Activated naive CD4-positive, alpha-beta T cell treated with anti-CD3 and anti-CD28 coated beads, Interleukin-2, amount 50 U/mL, for 16 hours (primary cell): Measurements from ENCODE around the gene KIRREL3.

Experiments used
- DNase-seq: peaks from one replicate; pipeline ENCODE4 v3.0.0-alpha.2; 2020

Gene KIRREL3

GRCh38 chr11:126949066-126949891, 51.3 kb downstream of the KIRREL3 start:
- no peak for DNase-seq

- no peak for DNase-seq
These were observed 52.0 kb downstream of the KIRREL3 start for GRCh38 chr11:126948563-126948962.

- DNase-seq, result no peak
These were observed 55.3 kb downstream of the KIRREL3 start for GRCh38 chr11:126945319-126945718.

- no peak for DNase-seq
These were observed 57.3 kb downstream of the KIRREL3 start for GRCh38 chr11:126943316-126943715.

- DNase-seq, result no peak
These were observed 58.4 kb downstream of the KIRREL3 start for GRCh38 chr11:126942146-126942545.

- DNase-seq, result no peak
These were observed 61.0 kb downstream of the KIRREL3 start for GRCh38 chr11:126939552-126939951.

GRCh38 chr11:126938718-126939117, 61.9 kb downstream of the KIRREL3 start:
- DNase-seq, result no peak

- DNase-seq, result no peak
These were observed 70.3 kb downstream of the KIRREL3 start for GRCh38 chr11:126930091-126930841.

GRCh38 chr11:126929179-126930061, 71.2 kb downstream of the KIRREL3 start:
- no peak for DNase-seq

GRCh38 chr11:126927623-126928022, 72.9 kb downstream of the KIRREL3 start:
- no peak for DNase-seq

- DNase-seq, result no peak
These were observed 74.2 kb downstream of the KIRREL3 start for GRCh38 chr11:126926376-126926791.

- no peak for DNase-seq
These were observed 75.1 kb downstream of the KIRREL3 start for GRCh38 chr11:126925321-126926093.

GRCh38 chr11:126924376-126925040, 76.1 kb downstream of the KIRREL3 start:
- DNase-seq, result no peak

- no peak for DNase-seq
These were observed 79.7 kb downstream of the KIRREL3 start for GRCh38 chr11:126920833-126921232.

GRCh38 chr11:126919147-126919823, 81.3 kb downstream of the KIRREL3 start:
- DNase-seq, result no peak

- DNase-seq, result no peak
These were observed 82.0 kb downstream of the KIRREL3 start for GRCh38 chr11:126918556-126918955.

- DNase-seq, result no peak
These were observed 82.9 kb downstream of the KIRREL3 start for GRCh38 chr11:126917531-126918204.

GRCh38 chr11:126915430-126915829, 85.1 kb downstream of the KIRREL3 start:
- DNase-seq, result no peak

- DNase-seq, result no peak
These were observed 85.6 kb downstream of the KIRREL3 start for GRCh38 chr11:126914941-126915340.

- DNase-seq, result no peak
These were observed 86.4 kb downstream of the KIRREL3 start for GRCh38 chr11:126914166-126914565.

GRCh38 chr11:126904520-126904919, 96.0 kb downstream of the KIRREL3 start:
- no peak for DNase-seq
